Ectodermal cell (in vitro differentiated cells): Measurements from ENCODE around the gene ICA1L.
"Not testable (repeated sequence)": the region's sequence is repeated elsewhere in the genome, so short reads cannot be mapped to it uniquely, and the experiment has no call there.

ENCODE experiments used
- H3K27ac ChIP-seq: 2 replicates; pipeline ENCODE4 v1.7.0; 2013; ENCODE audit warnings: mild to moderate bottlenecking, low read depth, low read length; ENCODE audit not compliant: insufficient read depth, poor library complexity, severe bottlenecking
- H3K27me3 ChIP-seq: 2 replicates; pipeline ENCODE4 v1.7.0; 2013; ENCODE audit warnings: mild to moderate bottlenecking, low read length; ENCODE audit not compliant: insufficient read depth, control insufficient read depth, poor library complexity, severe bottlenecking
- H3K36me3 ChIP-seq: one replicate; pipeline ENCODE4 v1.7.0; 2013; ENCODE audit warnings: low read length; ENCODE audit not compliant: control insufficient read depth, insufficient read depth
- H3K4me1 ChIP-seq: one replicate; pipeline ENCODE4 v1.7.0; 2013; ENCODE audit warnings: low read length; ENCODE audit not compliant: control insufficient read depth, insufficient read depth
- H3K4me3 ChIP-seq: 2 replicates; pipeline ENCODE4 v1.7.0; 2013; ENCODE audit warnings: low read depth, low read length, control low read depth; ENCODE audit not compliant: insufficient read depth
- H3K9me3 ChIP-seq: 2 replicates; pipeline ENCODE4 v1.7.0; 2013; ENCODE audit warnings: mild to moderate bottlenecking, low read length, moderate library complexity; ENCODE audit not compliant: control insufficient read depth
- WGBS, 2 experiments: methylation state at CpG; one replicate each; pipeline ENCODE4 v1.1.7; 2013; ENCODE audit warnings: missing lambda C conversion rate in 2 of 2; 5-methylcytosine and 5-hydroxymethylcytosine counted together

Gene ICA1L

GRCh38 chr2:202905507-202905906 lies 33.9 kb upstream of the ICA1L start:
- not testable (repeated sequence) for H3K4me3 ChIP-seq, H3K27ac ChIP-seq, H3K27me3 ChIP-seq, H3K9me3 ChIP-seq, H3K4me1 ChIP-seq
- H3K36me3 ChIP-seq: peaks cover 12% of the 10 kb centered on the region

GRCh38 chr2:202885190-202885589 lies 13.6 kb upstream of the ICA1L start:
- Histone ChIP-seq H3K4me3 (no peak overlapping the region), H3K27me3 (no peaks in the 10 kb centered on the region), H3K9me3 (no peaks in the 10 kb centered on the region), H3K36me3 (peaks cover 38% of the 10 kb centered on the region), H3K27ac (no peak overlapping the region), H3K4me1 (no peaks in the 10 kb centered on the region)
- 95 to 97% methylated on average over 6 to 7 of the region's 7 CpGs for WGBS, 2 experiments

GRCh38 chr2:202883987-202884675 lies 12.6 kb upstream of the ICA1L start:
- H3K27me3 ChIP-seq: no peaks in the 10 kb centered on the region
- WGBS, 2 experiments: 93 to 94% methylated on average over 4 to 5 of the region's 5 CpGs
- no peaks in the 10 kb centered on the region for H3K9me3 ChIP-seq
- H3K4me1 ChIP-seq: no peaks in the 10 kb centered on the region
- H3K36me3 ChIP-seq: peaks cover 31% of the 10 kb centered on the region
- H3K4me3 ChIP-seq: no peak overlapping the region
- no peak overlapping the region for H3K27ac ChIP-seq

- Histone ChIP-seq H3K27me3 (no peaks in the 10 kb centered on the region), H3K27ac (no peak overlapping the region), H3K4me1 (no peaks in the 10 kb centered on the region), H3K4me3 (no peak overlapping the region), H3K9me3 (no peaks in the 10 kb centered on the region), H3K36me3 (peaks cover 31% of the 10 kb centered on the region)
- 85 to 97% methylated on average over 4 of the region's 4 CpGs for WGBS, 2 experiments
Observed at GRCh38 chr2:202881570-202881969, 10.0 kb upstream of the ICA1L start.

- no peak overlapping the region for H3K27ac ChIP-seq
- no peaks in the 10 kb centered on the region for H3K9me3 ChIP-seq
- WGBS, 2 experiments: 88 to 97% methylated on average over 2 of the region's 2 CpGs
- peaks cover 14% of the 10 kb centered on the region for H3K36me3 ChIP-seq
- H3K27me3 ChIP-seq: peaks cover 7% of the 10 kb centered on the region
- H3K4me1 ChIP-seq: no peaks in the 10 kb centered on the region
- H3K4me3 ChIP-seq: no peak overlapping the region
Observed at GRCh38 chr2:202877699-202878098, 6.1 kb upstream of the ICA1L start.

GRCh38 chr2:202870431-202871299 lies 901 bp downstream of the ICA1L start:
- H3K9me3 ChIP-seq: no peaks in the 10 kb centered on the region
- WGBS, 2 experiments: 12 to 15% methylated on average over 36 to 37 of the region's 37 CpGs
- H3K27me3 ChIP-seq: peaks cover 15% of the 10 kb centered on the region
- H3K4me3 ChIP-seq: peak overlapping the region; percentile 76
- no peaks in the 10 kb centered on the region for H3K36me3 ChIP-seq
- H3K27ac ChIP-seq: no peak overlapping the region
- no peaks in the 10 kb centered on the region for H3K4me1 ChIP-seq

- H3K9me3 ChIP-seq: no peaks in the 10 kb centered on the region
- H3K4me1 ChIP-seq: no peaks in the 10 kb centered on the region
- no peaks in the 10 kb centered on the region for H3K36me3 ChIP-seq
- no peaks in the 10 kb centered on the region for H3K27me3 ChIP-seq
- no peak overlapping the region for H3K4me3 ChIP-seq
- no peak overlapping the region for H3K27ac ChIP-seq
- WGBS, 2 experiments: 95 to 100% methylated on average over 2 to 3 of the region's 3 CpGs
Observed at GRCh38 chr2:202861987-202862386, 9.6 kb downstream of the ICA1L start.

- Histone ChIP-seq H3K36me3 (no peaks in the 10 kb centered on the region), H3K27me3 (no peaks in the 10 kb centered on the region), H3K4me3 (no peak overlapping the region), H3K4me1 (no peaks in the 10 kb centered on the region), H3K27ac (no peak overlapping the region), H3K9me3 (no peaks in the 10 kb centered on the region)
- WGBS, 2 experiments: 77 to 82% methylated on average over 2 of the region's 3 CpGs
Observed at GRCh38 chr2:202858601-202859000, 13.0 kb downstream of the ICA1L start.

- not testable (repeated sequence) for H3K36me3 ChIP-seq, H3K27me3 ChIP-seq, H3K27ac ChIP-seq, H3K4me1 ChIP-seq, H3K9me3 ChIP-seq, H3K4me3 ChIP-seq
- 55 to 63% methylated on average over 3 of the region's 3 CpGs for WGBS, 2 experiments
Observed at GRCh38 chr2:202849343-202849742, 22.2 kb downstream of the ICA1L start.

- Histone ChIP-seq H3K4me3 (no peak overlapping the region), H3K27me3 (no peaks in the 10 kb centered on the region), H3K36me3 (no peaks in the 10 kb centered on the region), H3K9me3 (no peaks in the 10 kb centered on the region), H3K4me1 (no peaks in the 10 kb centered on the region), H3K27ac (no peak overlapping the region)
- 79 to 80% methylated on average over 8 of the region's 8 CpGs for WGBS, 2 experiments
Observed at GRCh38 chr2:202848813-202849212, 22.8 kb downstream of the ICA1L start.
